Upper lobe of left lung (tissue), 4 donors: ENCODE results near the gene AMPD3.

ENCODE experiments used
- CTCF ChIP-seq, 6 experiments: fragments of 450-650 bp in 4 of 6; fragments of 200-600 bp in 2 of 6; sonication (generic) in 2 of 6; IDR thresholded peaks; one replicate each; pipeline ENCODE4 v1.5.1; 2016 to 2019; ENCODE audit warnings: antibody characterized with exemption in 6 of 6
- POLR2A ChIP-seq, 4 donors: fragments of 450-650 bp; IDR thresholded peaks; one replicate each; pipeline ENCODE4 v1.5.1; 2016 to 2017; ENCODE audit warnings: antibody characterized with exemption in 4 of 4, mild to moderate bottlenecking in 2 of 4
- POLR2AphosphoS5 ChIP-seq, 2 donors: sonication (generic); formaldehyde crosslinking; IDR thresholded peaks; one replicate each; pipeline ENCODE4 v1.5.1; 2017; ENCODE audit warnings: antibody characterized with exemption in 2 of 2

- TF ChIP-seq POLR2A (IDR thresholded peaks at IDR 0.05) (no peak), CTCF (IDR thresholded peaks at IDR 0.05) (no peak), POLR2AphosphoS5 (IDR thresholded peaks at IDR 0.05) (no peak)
Observed at GRCh38 chr11:10441652-10442503, 13.2 kb upstream of the AMPD3 start.
